Colon (tissue), 2 donors: ENCODE measurements around the gene MDM2.

Experiments used
- FAIRE-seq: peaks from 2 replicates; lab custom pipeline; 2012; peaks lifted over from hg19 to GRCh38; lab: Jason Lieb, UNC
- donor health status: control.
- donor health status: control.

The MDM2 gene

GRCh38 chr12:68878283-68878682 is 70.3 kb downstream of the MDM2 start:
- no peak for FAIRE-seq

GRCh38 chr12:68878846-68879245 is 70.9 kb downstream of the MDM2 start:
- FAIRE-seq, result no peak

GRCh38 chr12:68880660-68881325 is 72.8 kb downstream of the MDM2 start:
- no peak for FAIRE-seq

GRCh38 chr12:68882251-68882964 is 74.4 kb downstream of the MDM2 start:
- no peak for FAIRE-seq

GRCh38 chr12:68883151-68883550 is 75.2 kb downstream of the MDM2 start:
- FAIRE-seq, result no peak

GRCh38 chr12:68884251-68884650 is 76.3 kb downstream of the MDM2 start:
- no peak for FAIRE-seq

GRCh38 chr12:68885381-68885780 is 77.4 kb downstream of the MDM2 start:
- no peak for FAIRE-seq

- FAIRE-seq, result no peak
These were observed 78.9 kb downstream of the MDM2 start for GRCh38 chr12:68886636-68887572.

- no peak for FAIRE-seq
These were observed 79.7 kb downstream of the MDM2 start for GRCh38 chr12:68887641-68888040.

GRCh38 chr12:68888243-68888642 is 80.3 kb downstream of the MDM2 start:
- FAIRE-seq, result no peak

GRCh38 chr12:68890701-68891113 is 82.7 kb downstream of the MDM2 start:
- no peak for FAIRE-seq

- FAIRE-seq, result no peak
These were observed 83.2 kb downstream of the MDM2 start for GRCh38 chr12:68891141-68891540.

- no peak for FAIRE-seq
These were observed 85.2 kb downstream of the MDM2 start for GRCh38 chr12:68893201-68893600.

- FAIRE-seq, result no peak
These were observed 85.8 kb downstream of the MDM2 start for GRCh38 chr12:68893741-68894140.

- no peak for FAIRE-seq
These were observed 86.4 kb downstream of the MDM2 start for GRCh38 chr12:68894276-68894855.

GRCh38 chr12:68896881-68897540 is 89.0 kb downstream of the MDM2 start:
- no peak for FAIRE-seq

- no peak for FAIRE-seq
These were observed 91.3 kb downstream of the MDM2 start for GRCh38 chr12:68899251-68899771.

GRCh38 chr12:68900241-68900640 is 92.3 kb downstream of the MDM2 start:
- FAIRE-seq, result no peak
